Stimulated activated CD8-positive, alpha-beta memory T cell treated with anti-CD3 and anti-CD28 coated beads, Interleukin-2, amount 100 ng/mL, for 48 hours (primary cell): ENCODE results near the gene GRAMD1B.

Experiments used
- DNase-seq, 2 donors: peaks; one replicate each; pipeline ENCODE4 v3.0.0-alpha.2; 2020; ENCODE audit warnings: low read depth in 2 of 2

The GRAMD1B gene

GRCh38 chr11:123475469-123475868, 45.4 kb downstream of the GRAMD1B start:
- DNase-seq = no peak

GRCh38 chr11:123477205-123477907, 47.3 kb downstream of the GRAMD1B start:
- no peak for DNase-seq

DNA sequence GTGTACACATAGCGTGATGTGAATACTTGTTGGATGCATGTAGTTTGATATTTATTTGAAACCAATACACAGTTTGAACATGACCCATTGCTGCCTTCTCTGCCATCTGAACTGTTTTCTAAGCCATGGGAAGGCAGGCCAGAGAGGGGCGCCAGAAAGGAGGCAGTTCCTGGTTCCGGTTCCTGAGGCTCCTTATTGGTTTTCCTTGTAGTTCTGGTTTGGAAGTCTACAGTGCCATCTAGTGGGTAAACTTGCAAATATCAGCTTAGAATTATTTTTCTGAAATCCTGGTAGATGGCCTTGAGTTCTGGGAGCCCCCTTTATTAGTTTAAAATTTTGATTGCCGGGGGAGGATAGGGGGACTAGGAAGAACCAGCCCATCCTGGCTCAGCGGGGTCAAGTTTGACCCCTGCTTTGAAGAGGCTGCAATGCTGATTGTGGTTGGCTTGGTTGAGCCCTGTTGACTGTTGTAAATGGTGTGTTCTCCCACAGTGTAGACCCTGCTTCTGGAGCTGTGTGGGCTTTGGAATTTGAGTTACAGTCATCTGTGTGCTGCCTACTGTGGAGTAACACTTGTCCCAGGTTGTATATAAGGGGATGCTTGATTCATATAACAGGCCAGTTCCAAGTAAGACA, 48.4 kb downstream of the GRAMD1B start:
- DNase-seq = no peak

DNA sequence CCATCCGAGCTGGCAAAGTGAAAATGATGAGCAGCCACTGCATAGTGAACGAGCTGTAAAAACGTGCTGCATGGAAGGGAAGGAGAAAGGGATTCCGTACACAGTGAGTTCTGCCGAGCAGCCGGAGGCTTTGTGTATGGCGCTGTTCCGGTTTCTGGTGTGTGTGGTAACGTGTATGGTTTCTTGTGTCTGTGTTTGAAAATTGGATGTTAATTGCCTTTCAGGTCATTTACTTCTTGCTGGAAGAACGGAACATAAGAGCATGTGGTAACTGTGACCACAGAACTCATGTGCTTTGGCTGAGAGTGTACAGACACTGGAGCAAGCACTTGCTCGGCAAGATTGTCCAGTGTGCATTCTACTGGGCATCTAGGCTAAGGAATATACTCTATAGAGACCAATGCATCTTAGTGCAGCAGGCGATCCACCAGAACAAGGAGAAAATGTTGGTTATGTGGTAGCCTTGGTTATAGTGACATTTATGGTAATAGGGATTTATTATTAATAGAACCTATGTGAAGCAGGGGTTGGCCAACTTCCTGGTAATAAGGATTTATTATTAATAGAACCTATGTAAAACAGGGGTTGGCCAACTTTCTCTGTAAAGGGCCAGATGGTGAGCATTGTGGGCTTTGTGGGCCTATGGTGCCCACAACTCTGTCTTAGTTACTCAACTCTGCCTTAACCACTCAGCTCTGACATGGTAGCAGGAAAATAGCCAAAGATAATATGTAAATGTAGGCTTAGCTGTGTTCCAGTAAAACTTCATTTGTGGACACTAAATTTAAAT, 49.2 kb downstream of the GRAMD1B start:
- DNase-seq = no peak

- DNase-seq = no peak
These were observed 50.3 kb downstream of the GRAMD1B start for GRCh38 chr11:123480290-123480815.

DNA sequence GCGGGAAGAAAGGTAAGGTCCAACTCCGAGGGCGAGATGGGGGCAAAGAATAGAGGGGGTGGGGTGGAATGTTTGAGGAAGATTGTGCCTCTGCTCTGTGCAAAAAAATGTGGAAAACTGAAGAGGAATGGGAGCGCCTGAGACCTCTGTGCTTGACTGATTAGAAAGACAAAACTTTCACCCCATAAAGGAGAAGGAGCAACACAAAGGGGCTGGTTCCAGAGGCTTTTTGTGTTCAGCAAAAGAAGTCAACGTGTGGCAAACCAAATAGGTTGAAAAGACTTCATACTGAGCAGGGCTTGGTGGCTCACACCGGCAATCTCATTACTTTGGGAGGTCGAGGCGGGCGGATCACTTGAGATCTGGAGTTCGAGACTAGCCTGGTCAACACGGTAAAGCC, 50.8 kb downstream of the GRAMD1B start:
- no peak for DNase-seq

DNA sequence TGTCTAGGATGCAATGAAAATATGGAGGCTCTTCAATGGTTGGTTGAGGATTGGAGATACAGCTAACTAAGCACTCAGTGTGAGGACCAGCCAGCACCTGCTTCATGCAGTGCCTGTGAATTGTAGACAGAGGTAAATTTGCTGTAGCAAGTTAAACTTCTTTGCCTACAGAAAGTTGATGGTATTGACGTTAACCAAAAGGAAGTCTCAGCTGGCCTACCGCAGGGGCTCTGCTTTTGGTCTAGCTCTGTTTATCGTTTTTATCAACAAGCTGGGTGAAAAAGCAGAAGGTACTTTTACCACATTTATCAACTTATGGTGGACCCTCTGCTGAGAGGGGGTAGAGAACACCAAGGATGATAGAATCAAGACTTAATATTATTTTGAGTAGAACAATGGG, 51.6 kb downstream of the GRAMD1B start:
- no peak for DNase-seq

GRCh38 chr11:123482218-123482617, 52.1 kb downstream of the GRAMD1B start:
- no peak for DNase-seq

DNA sequence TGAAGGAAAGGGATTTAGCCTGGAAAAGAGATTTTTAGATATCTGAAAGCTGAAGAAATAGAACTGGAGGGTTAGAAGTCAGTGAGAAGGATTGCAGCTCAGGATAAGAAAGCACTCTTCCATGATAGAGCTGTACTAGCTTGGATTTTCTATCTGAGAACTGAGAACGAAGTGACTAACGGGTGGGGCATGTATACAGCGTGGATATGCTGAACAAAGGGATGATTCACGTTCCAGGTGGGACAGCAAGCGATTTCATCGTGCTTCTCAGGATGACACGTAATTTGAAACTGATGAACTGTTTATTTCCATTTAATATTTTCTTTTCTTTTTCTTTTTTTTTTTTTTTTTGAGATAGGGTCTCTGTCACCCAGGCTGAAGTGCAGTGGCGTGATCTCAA, 53.0 kb downstream of the GRAMD1B start:
- no peak for DNase-seq

DNA sequence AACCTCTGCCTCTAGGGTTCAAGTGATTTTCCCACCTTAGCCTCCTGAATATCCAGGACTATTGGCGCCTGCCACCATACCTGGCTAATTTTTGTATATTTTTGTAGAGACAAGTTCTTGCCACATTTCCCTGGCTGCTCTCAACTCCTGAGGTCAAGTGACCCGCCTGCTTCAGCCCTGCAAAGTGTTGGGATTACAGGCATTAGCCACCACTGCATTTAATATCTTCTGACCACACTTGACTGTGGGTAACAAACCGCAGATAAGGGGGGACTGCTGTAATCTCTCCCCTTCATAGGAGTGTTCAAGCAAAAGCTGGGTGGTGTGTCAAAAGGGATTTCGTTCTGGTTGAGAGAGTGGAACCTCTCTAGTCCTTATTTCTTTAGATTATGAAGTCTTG, 53.4 kb downstream of the GRAMD1B start:
- DNase-seq = no peak

DNA sequence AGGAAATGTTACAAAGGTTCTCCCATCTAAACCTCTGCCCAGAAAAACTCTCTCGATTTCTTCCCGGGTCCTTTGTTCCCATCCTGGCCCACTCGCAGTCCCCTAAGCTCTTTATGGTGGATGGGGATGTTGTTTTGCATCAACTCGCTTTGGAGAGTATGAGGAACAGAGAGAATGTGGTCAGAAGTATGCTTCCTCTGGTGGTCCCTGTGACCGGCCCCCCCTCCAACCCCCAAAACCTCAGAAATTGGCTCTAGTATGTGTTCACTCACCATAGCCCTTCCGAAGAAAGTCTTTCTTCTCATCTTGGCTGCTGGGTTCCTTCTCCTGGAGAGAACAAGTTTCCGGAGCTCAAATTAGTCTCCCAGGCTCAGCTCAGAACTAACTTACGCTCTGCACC, 54.4 kb downstream of the GRAMD1B start:
- no peak for DNase-seq

- no peak for DNase-seq
These were observed 57.2 kb downstream of the GRAMD1B start for GRCh38 chr11:123487157-123487744.

DNA sequence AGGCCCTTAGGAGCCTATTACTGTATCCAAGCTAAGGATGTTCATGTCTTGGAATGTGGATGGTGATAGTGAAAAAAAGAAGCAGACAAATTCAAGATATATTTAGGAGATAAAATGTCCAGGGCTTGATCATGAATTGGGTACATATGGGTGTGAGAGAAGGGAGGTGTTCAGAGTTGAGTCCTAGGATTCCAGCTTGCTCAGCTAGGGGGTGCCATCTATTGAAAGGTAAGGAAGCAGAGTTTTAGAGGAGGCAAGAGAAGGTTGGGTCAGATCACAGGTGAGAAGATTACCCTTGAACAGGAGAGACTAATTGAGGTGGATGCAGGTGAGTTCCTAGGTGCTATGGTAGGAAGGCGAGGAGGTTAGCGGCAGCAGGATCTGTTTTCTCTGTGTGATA, 60.5 kb downstream of the GRAMD1B start:
- no peak for DNase-seq

DNA sequence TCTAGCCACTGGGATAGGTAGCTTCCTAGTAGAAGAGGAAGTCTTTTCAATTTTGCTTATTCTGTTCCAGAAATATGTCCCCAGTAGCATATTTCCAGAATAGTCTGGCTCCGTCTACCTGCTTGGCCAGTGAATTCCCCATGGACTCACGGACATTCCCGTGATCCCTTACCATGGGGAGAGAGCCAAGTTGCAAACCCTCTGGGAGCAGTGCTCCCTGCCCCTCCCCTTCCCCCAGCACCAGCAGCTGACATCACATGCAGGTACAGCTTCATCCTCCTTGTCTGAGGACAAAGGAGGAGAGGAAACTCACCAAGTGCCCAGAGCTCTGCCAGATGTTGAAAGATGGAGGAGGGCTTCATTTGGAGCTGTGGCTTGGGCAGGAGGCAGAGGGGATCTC, 61.2 kb downstream of the GRAMD1B start:
- DNase-seq = no peak

DNA sequence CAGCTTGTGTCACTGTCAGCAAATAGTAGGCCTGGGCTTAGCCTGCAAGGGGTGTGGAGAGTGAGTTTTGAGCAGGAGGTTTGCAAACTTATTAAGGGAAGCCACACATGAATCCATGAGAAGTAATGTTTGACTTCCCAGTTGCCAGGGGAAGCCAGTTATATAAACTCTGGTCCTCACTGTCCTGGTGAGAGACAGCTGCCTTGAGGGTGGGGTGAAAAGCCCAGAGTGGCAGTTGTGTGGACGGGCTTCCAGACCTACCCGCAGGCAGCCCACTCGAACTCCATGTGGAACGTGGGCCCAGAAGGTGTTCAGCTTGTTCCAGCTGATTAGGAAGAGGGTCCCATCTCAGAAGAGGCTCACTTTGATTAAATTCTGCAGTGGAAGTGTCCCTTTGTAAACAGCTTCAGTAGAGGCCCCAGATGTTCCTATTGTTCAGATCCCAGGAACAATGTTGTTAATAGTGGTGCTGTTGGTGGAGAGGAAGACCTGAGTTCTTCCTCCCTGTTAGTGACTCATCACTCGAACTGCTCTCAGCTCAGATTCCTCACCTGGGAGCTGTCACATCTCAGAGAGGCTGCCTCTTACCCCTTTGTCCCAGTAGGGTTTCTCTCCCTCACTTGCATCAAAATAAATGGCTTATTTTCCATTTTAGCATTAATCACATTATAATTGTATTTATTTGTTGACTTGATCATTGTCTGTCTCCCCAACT, 63.4 kb downstream of the GRAMD1B start:
- no peak for DNase-seq

- DNase-seq = no peak
These were observed 64.4 kb downstream of the GRAMD1B start for GRCh38 chr11:123494195-123495050.

DNA sequence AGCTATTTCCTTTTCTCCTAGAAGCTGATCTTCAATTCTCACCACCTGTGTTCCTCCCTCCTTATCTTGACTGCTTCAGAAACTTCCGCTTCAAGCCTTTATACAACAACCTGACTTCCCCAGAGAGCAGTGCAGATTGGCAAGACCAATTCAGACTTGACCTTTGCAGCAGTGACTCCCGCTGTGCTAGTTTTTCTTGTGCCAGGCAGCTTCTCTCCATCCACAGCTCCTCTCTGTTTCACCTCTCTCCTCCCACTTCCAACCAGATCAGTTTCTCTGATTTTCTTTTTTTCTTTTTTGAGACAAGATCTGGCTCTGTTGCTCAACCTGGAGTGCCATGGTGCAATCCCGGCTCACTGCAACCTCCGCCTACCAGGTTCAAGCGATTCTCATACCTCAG, 74.3 kb downstream of the GRAMD1B start:
- DNase-seq = no peak

- no peak for DNase-seq
These were observed 75.7 kb downstream of the GRAMD1B start for GRCh38 chr11:123505546-123506299.

- DNase-seq = no peak
These were observed 77.0 kb downstream of the GRAMD1B start for GRCh38 chr11:123507043-123507442.
